Panc1 (cell line): ENCODE measurements around the gene RXRB. TPM values are rescaled to one million over a fixed set of nuclear protein-coding genes. Genes with fewer than 3 reads are reported as not detected.

Experiments
- ATAC-seq: fragments of 200-7000 bp; cut with Tn5 transposase; 2 replicates; pipeline ENCODE4 v1.9.1; 2020; ENCODE audit warnings: mild to moderate bottlenecking, moderate library complexity
- BruUV-seq: library from RNA; stranded (reverse); fragments of 400-500 nt; replicated peaks from 2 replicates; lab custom pipeline; 2021; lab: Mats Ljungman, UMichigan
- CTCF ChIA-PET: fragments of 300-600 bp; sonication (Branson Sonifier 250); formaldehyde crosslinking; loops from one replicate; lab custom pipeline; 2022; ENCODE audit warnings: antibody characterized with exemption; lab: Charles Lee
- POLR2A ChIA-PET: fragments of 300-600 bp; sonication (Branson Sonifier 250); formaldehyde crosslinking; loops from one replicate; lab custom pipeline; 2022; ENCODE audit warnings: antibody characterized with exemption; lab: Charles Lee
- DNase-seq: peaks from one replicate; pipeline ENCODE4 v3.0.0-alpha.2; 2010; ENCODE audit warnings: low read depth, low spot score
- H3K27ac ChIP-seq: 2 replicates; pipeline ENCODE4 v1.5.1; 2011; ENCODE audit warnings: mild to moderate bottlenecking, low read length, inconsistent platforms
- H3K27me3 ChIP-seq: fragments of 200-500 bp; sonication (Bioruptor generic); 2 replicates; pipeline ENCODE4 v1.6.0; 2014; ENCODE audit warnings: low read length, inconsistent platforms; ENCODE audit not compliant: control insufficient read depth, insufficient read depth
- H3K36me3 ChIP-seq: fragments of 200-500 bp; sonication (Bioruptor generic); 2 replicates; pipeline ENCODE4 v1.5.1; 2014; ENCODE audit warnings: inconsistent platforms, mild to moderate bottlenecking, low read length, moderate library complexity; ENCODE audit not compliant: control insufficient read depth, insufficient read depth
- H3K4me1 ChIP-seq: 2 replicates; pipeline ENCODE4 v1.5.1; 2011; ENCODE audit warnings: inconsistent platforms, mild to moderate bottlenecking, low read length, moderate library complexity; ENCODE audit not compliant: control insufficient read depth, insufficient read depth
- H3K4me3 ChIP-seq, 2 experiments: 2 replicates each; pipeline ENCODE4 v1.5.1; 2011 to 2012; ENCODE audit warnings: low read depth in 2 of 2, low read length in 2 of 2, mild to moderate bottlenecking in 2 of 2, inconsistent platforms in 1 of 2, moderate library complexity in 1 of 2
- H3K9me3 ChIP-seq: fragments of 200-500 bp; sonication (Bioruptor generic); 2 replicates; pipeline ENCODE4 v1.5.1; 2014; ENCODE audit warnings: low read depth, mild to moderate bottlenecking, inconsistent platforms, low read length, moderate library complexity; ENCODE audit not compliant: control insufficient read depth, insufficient read depth
- CTCF ChIP-seq: fragments of 450-650 bp; IDR thresholded peaks from 2 replicates; pipeline ENCODE4 v1.5.1; 2017; ENCODE audit warnings: mild to moderate bottlenecking
- POLR2AphosphoS5 ChIP-seq: IDR thresholded peaks from 2 replicates; pipeline ENCODE4 v1.6.1; 2012; ENCODE audit warnings: mild to moderate bottlenecking, low read depth, low read length, moderate library complexity
- REST ChIP-seq, 2 experiments: IDR thresholded peaks; 2 replicates each; pipeline ENCODE4 v1.6.1; 2011 to 2012; ENCODE audit warnings: low read depth in 2 of 2, control low read depth in 1 of 2, low read length in 1 of 2, mild to moderate bottlenecking in 1 of 2, moderate library complexity in 1 of 2; ENCODE audit not compliant: insufficient read depth in 1 of 2
- SIN3A ChIP-seq: IDR thresholded peaks from 2 replicates; pipeline ENCODE4 v1.6.1; 2012; ENCODE audit warnings: low read depth, mild to moderate bottlenecking, low read length, moderate library complexity, borderline replicate concordance; ENCODE audit not compliant: insufficient read depth
- TCF7L2 ChIP-seq: IDR thresholded peaks from 2 replicates; pipeline ENCODE4 v1.6.1; 2011; ENCODE audit warnings: mild to moderate bottlenecking, low read depth, low read length, inconsistent platforms
- in situ Hi-C: cut with HindIII; loops from 2 replicates; pipeline ENCODE4 v1.10.0; 2016; ENCODE audit warnings: low sequenced_read_pairs, low pct_unique_long_range_greater_than_20kb
- intact Hi-C: fragments of 100-400 bp; cut with micrococcal nuclease; formaldehyde crosslinking; loops from one replicate; pipeline ENCODE4 v1.10.0; 2022; ENCODE audit not compliant: unreplicated experiment
- total RNA-seq: library from RNA; stranded (reverse); gene quantifications from one replicate; pipeline ENCODE4 v1.2.1, GENCODE V29; 2021; ENCODE audit not compliant: unreplicated experiment

Gene RXRB
- total RNA-seq, 1 experiment from 2014 or later = 27.4 TPM

DNA sequence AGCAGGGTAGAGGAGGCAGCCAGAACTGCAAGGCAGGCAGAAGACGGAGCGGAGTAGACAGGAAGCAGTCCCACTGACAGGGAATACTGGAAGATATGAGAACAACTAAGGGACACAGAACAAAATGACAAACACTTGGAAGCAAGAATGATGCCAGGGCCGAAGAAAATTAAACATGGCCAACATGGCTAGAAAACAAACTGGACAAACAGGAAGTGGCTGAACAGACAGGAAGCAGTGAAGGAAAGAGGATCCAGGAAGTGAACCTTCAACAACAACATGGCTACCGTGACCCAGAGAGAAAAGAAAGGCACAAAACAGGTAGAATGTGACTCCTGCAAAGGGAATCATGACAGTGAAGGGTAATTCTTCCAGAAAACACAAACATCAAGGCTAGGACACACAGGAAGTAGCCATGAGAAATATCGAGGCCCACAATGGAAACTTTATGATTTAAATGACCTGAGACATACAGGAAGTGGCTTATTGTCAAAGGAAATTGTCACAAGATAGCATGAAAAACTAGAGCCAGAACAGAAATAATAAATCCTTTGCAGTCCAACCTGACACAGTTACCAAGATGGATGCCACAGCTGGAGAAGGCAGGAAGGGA is 17.3 kb downstream of the RXRB start:
- ATAC-seq (no peak), DNase-seq (no peak)
- in situ Hi-C loops (no loop called here), intact Hi-C loops (no loop called here)
- H3K27me3 ChIP-seq = no peaks in the 10 kb centered on the region
- ChIA-PET POLR2A (interaction anchor here (0.7 kb wide), 1 partner anchor 175 kb away, joined by 3 read pairs; no protein-coding TSS in a partner anchor), CTCF (no interaction called here)
- no peaks in the 10 kb centered on the region for H3K4me1 ChIP-seq
- no peak overlapping the region for H3K4me3 ChIP-seq
- H3K27ac ChIP-seq = no peak overlapping the region
- H3K9me3 ChIP-seq = no peaks in the 10 kb centered on the region; the same call in 1 of the 2 replicates
- no peaks in the 10 kb centered on the region for H3K36me3 ChIP-seq
- TF ChIP-seq TCF7L2 = no peak
- TF ChIP-seq REST (IDR thresholded peaks at IDR 0.05; ENCODE audit: insufficient read depth in 1 of 2, low read depth in 2 of 2, low read length in 1 of 2) = no peak
- TF ChIP-seq SIN3A = no peak
- no peak for TF ChIP-seq CTCF
- TF ChIP-seq POLR2AphosphoS5 = no peak
- BruUV-seq = no TSS peak

GRCh38 chr6:33181141-33181540 is 19.3 kb downstream of the RXRB start:
- TF ChIP-seq TCF7L2 = no peak
- TF ChIP-seq SIN3A = no peak
- TF ChIP-seq CTCF = no peak
- TF ChIP-seq REST (IDR thresholded peaks at IDR 0.05; ENCODE audit: insufficient read depth in 1 of 2, low read depth in 2 of 2, low read length in 1 of 2) = no peak
- TF ChIP-seq POLR2AphosphoS5 = no peak
- POLR2A ChIA-PET = no interaction called here
- CTCF ChIA-PET = no interaction called here

More at GRCh38 chr6:33181141-33181540, 19.3 kb downstream of the RXRB start:
- BruUV-seq = no TSS peak
- H3K36me3 ChIP-seq = no peaks in the 10 kb centered on the region
- in situ Hi-C loops = no loop called here
- ATAC-seq (no peak), DNase-seq (no peak)
- H3K4me3 ChIP-seq = no peak overlapping the region
- no peaks in the 10 kb centered on the region; the same call in 1 of the 2 replicates for H3K9me3 ChIP-seq
- no peak overlapping the region for H3K27ac ChIP-seq
- intact Hi-C loops = no loop called here
- H3K4me1 ChIP-seq = no peaks in the 10 kb centered on the region
- no peaks in the 10 kb centered on the region for H3K27me3 ChIP-seq
